Measurements from ENCODE around the gene HSD11B2.

DNA sequence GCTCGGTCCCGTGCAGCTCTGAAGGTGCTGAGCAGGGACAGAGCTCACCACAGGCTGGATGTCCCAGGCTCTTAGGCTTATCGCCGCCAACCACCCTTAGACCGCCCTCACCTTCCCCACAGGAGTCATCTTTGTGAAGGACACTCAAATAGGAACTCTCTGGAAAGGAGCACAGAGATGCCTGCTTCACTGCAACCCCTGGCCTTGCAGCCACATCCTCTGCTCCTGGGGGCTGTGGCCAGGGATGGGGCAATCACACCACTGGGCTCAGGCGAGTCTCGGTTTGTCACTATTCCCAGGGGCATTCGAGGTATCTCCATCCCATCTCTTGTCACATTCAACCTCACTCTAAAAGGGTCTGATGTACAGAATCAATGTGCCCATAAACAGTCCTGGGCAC is 25.6 kb upstream of the HSD11B2 start:
- TF ChIP-seq, protein P1, sequence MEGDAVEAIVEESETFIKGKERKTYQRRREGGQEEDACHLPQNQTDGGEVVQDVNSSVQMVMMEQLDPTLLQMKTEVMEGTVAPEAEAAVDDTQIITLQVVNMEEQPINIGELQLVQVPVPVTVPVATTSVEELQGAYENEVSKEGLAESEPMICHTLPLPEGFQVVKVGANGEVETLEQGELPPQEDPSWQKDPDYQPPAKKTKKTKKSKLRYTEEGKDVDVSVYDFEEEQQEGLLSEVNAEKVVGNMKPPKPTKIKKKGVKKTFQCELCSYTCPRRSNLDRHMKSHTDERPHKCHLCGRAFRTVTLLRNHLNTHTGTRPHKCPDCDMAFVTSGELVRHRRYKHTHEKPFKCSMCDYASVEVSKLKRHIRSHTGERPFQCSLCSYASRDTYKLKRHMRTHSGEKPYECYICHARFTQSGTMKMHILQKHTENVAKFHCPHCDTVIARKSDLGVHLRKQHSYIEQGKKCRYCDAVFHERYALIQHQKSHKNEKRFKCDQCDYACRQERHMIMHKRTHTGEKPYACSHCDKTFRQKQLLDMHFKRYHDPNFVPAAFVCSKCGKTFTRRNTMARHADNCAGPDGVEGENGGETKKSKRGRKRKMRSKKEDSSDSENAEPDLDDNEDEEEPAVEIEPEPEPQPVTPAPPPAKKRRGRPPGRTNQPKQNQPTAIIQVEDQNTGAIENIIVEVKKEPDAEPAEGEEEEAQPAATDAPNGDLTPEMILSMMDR (IDR thresholded peaks at IDR 0.05 in 8 of 11, conservative IDR thresholded peaks at IDR 0.05 in 3 of 11), result no peak
- TF ChIP-seq POLR2AphosphoS5 (IDR thresholded peaks at IDR 0.05), result no peak

All from spleen (tissue), 7 donors.